HEK293 (cell line): ENCODE measurements around the gene SGPL1.

ENCODE experiments used
- SCRT1 ChIP-seq: fragments of 450-650 bp; formaldehyde crosslinking; IDR thresholded peaks from 2 replicates; pipeline ENCODE4 v1.5.1; 2016; ENCODE audit warnings: missing biosample characterization, missing genetic modification characterization, borderline replicate concordance
- ZNF138 ChIP-seq: fragments of 450-650 bp; formaldehyde crosslinking; IDR thresholded peaks from 2 replicates; pipeline ENCODE4 v1.5.1; 2016; ENCODE audit warnings: missing biosample characterization, missing genetic modification characterization, borderline replicate concordance
- ZNF747 ChIP-seq: fragments of 450-650 bp; formaldehyde crosslinking; IDR thresholded peaks from 2 replicates; pipeline ENCODE4 v1.5.1; 2016; ENCODE audit warnings: missing biosample characterization, missing genetic modification characterization
- TF ChIP-seq, protein P1 (sequence below): fragments of 450-650 bp; formaldehyde crosslinking; IDR thresholded peaks from 2 replicates; pipeline ENCODE4 v1.5.1; 2016; ENCODE audit warnings: missing biosample characterization, missing genetic modification characterization

DNA sequence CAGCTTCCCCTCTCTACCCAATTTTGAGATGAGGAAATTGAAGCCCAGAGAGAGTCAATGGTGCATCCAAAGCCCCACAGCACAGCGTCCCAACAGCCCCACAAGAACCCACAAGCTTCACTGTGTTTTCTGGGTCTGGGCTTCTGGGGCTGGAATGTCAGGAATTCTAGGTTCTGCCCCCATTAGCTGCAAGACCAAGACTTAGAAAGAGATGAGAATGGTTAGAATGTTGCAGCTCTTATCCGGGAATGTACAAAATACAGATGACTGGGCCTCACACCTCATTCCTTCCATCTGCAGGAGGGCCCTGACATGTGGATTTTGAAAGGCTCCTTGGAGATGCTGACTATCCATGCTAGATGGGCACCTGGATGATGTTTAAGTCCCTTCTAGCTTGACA, 6.0 kb upstream of the SGPL1 start:
- TF ChIP-seq, protein P1, sequence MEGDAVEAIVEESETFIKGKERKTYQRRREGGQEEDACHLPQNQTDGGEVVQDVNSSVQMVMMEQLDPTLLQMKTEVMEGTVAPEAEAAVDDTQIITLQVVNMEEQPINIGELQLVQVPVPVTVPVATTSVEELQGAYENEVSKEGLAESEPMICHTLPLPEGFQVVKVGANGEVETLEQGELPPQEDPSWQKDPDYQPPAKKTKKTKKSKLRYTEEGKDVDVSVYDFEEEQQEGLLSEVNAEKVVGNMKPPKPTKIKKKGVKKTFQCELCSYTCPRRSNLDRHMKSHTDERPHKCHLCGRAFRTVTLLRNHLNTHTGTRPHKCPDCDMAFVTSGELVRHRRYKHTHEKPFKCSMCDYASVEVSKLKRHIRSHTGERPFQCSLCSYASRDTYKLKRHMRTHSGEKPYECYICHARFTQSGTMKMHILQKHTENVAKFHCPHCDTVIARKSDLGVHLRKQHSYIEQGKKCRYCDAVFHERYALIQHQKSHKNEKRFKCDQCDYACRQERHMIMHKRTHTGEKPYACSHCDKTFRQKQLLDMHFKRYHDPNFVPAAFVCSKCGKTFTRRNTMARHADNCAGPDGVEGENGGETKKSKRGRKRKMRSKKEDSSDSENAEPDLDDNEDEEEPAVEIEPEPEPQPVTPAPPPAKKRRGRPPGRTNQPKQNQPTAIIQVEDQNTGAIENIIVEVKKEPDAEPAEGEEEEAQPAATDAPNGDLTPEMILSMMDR, result no peak
- TF ChIP-seq ZNF747 (tag by site-specific recombination) (no peak), ZNF138 (tag by site-specific recombination) (no peak), SCRT1 (no peak)
